ENCODE measurements around the gene PRSS16. TPM values are rescaled to one million over a fixed set of nuclear protein-coding genes. Genes with fewer than 3 reads are reported as not detected.

PRSS16 gene
- total RNA-seq, 1 experiment from 2014 or later, result 16.4 TPM

GRCh38 chr6:27228963-27229477, 18.5 kb upstream of the PRSS16 start:
- BruUV-seq (replicated peaks), result no TSS peak
- no peak for TF ChIP-seq CTCF (IDR thresholded peaks at IDR 0.05; ENCODE audit: insufficient read depth in 1 of 2, low read depth in 1 of 2, low read length in 1 of 2, severe bottlenecking in 1 of 2, unreplicated experiment in 1 of 2)
- Mint-ChIP-seq H3K36me3 (ENCODE audit: insufficient read depth, unreplicated experiment) (peaks cover 10% of the 10 kb centered on the region), H3K27ac (ENCODE audit: unreplicated experiment) (no peak overlapping the region), H3K27me3 (ENCODE audit: insufficient read depth, unreplicated experiment) (no peaks in the 10 kb centered on the region), H3K4me1 (ENCODE audit: low read depth, unreplicated experiment) (no peaks in the 10 kb centered on the region), H3K9me3 (ENCODE audit: unreplicated experiment) (no peaks in the 10 kb centered on the region), H3K4me3 (ENCODE audit: unreplicated experiment) (no peak overlapping the region)
- no peak for DNase-seq
- Histone ChIP-seq H3K36me3 (ENCODE audit: control insufficient read depth, insufficient read depth, low read length) (no peaks in the 10 kb centered on the region), H3K9me3 (no peaks in the 10 kb centered on the region), H3K4me3 (ENCODE audit: low read depth, low read length) (no peak overlapping the region), H3K27me3 (replicated peaks; ENCODE audit: control insufficient read depth, insufficient read depth, low read length) (no peaks in the 10 kb centered on the region), H3K4me1 (no peaks in the 10 kb centered on the region)
- ChIA-PET POLR2A (no interaction called here), CTCF (no interaction called here)
- intact Hi-C loops (cut with micrococcal nuclease; ENCODE audit: unreplicated experiment), result no loop called here

GRCh38 chr6:27230758-27231111, 16.8 kb upstream of the PRSS16 start:
- intact Hi-C loops (cut with micrococcal nuclease; ENCODE audit: unreplicated experiment), result no loop called here

GRCh38 chr6:27234576-27234975, 12.9 kb upstream of the PRSS16 start:
- no peak overlapping the region for H3K4me3 ChIP-seq (ENCODE audit: low read depth, low read length)

More at GRCh38 chr6:27230758-27231111, 16.8 kb upstream of the PRSS16 start:
- Mint-ChIP-seq H3K4me3 (ENCODE audit: unreplicated experiment) (peak overlapping the region; percentile 71), H3K27me3 (ENCODE audit: insufficient read depth, unreplicated experiment) (no peaks in the 10 kb centered on the region), H3K4me1 (ENCODE audit: low read depth, unreplicated experiment) (no peaks in the 10 kb centered on the region), H3K27ac (ENCODE audit: unreplicated experiment) (peak overlapping the region; percentile 55), H3K36me3 (ENCODE audit: insufficient read depth, unreplicated experiment) (peaks cover 17% of the 10 kb centered on the region), H3K9me3 (ENCODE audit: unreplicated experiment) (no peaks in the 10 kb centered on the region)
- no TSS peak for BruUV-seq (replicated peaks)
- Histone ChIP-seq H3K9me3 (no peaks in the 10 kb centered on the region), H3K36me3 (ENCODE audit: control insufficient read depth, insufficient read depth, low read length) (no peaks in the 10 kb centered on the region), H3K4me1 (no peaks in the 10 kb centered on the region), H3K27me3 (replicated peaks; ENCODE audit: control insufficient read depth, insufficient read depth, low read length) (no peaks in the 10 kb centered on the region), H3K4me3 (ENCODE audit: low read depth, low read length) (peak overlapping the region; percentile 10; the same call in 1 of the 2 replicates)
- no peak for DNase-seq
- no peak for TF ChIP-seq CTCF (IDR thresholded peaks at IDR 0.05; ENCODE audit: insufficient read depth in 1 of 2, low read depth in 1 of 2, low read length in 1 of 2, severe bottlenecking in 1 of 2, unreplicated experiment in 1 of 2)
- ChIA-PET POLR2A (no interaction called here), CTCF (no interaction called here)

More at GRCh38 chr6:27234576-27234975, 12.9 kb upstream of the PRSS16 start:
- Mint-ChIP-seq H3K36me3 (ENCODE audit: insufficient read depth, unreplicated experiment) (peaks cover 23% of the 10 kb centered on the region), H3K9me3 (ENCODE audit: unreplicated experiment) (no peaks in the 10 kb centered on the region), H3K27me3 (ENCODE audit: insufficient read depth, unreplicated experiment) (no peaks in the 10 kb centered on the region), H3K4me1 (ENCODE audit: low read depth, unreplicated experiment) (peaks cover 9% of the 10 kb centered on the region), H3K27ac (ENCODE audit: unreplicated experiment) (peak overlapping the region; percentile 32), H3K4me3 (ENCODE audit: unreplicated experiment) (peak overlapping the region; percentile 70)
- H3K36me3 ChIP-seq (ENCODE audit: control insufficient read depth, insufficient read depth, low read length), result no peaks in the 10 kb centered on the region
- ChIA-PET CTCF (no interaction called here), POLR2A (no interaction called here)
- H3K4me1 ChIP-seq, result no peaks in the 10 kb centered on the region
- peaks cover 5% of the 10 kb centered on the region; the same call in 1 of the 2 replicates for H3K9me3 ChIP-seq
- H3K27me3 ChIP-seq (replicated peaks; ENCODE audit: control insufficient read depth, insufficient read depth, low read length), result no peaks in the 10 kb centered on the region
- BruUV-seq (replicated peaks), result no TSS peak
- TF ChIP-seq CTCF (IDR thresholded peaks at IDR 0.05; ENCODE audit: insufficient read depth in 1 of 2, low read depth in 1 of 2, low read length in 1 of 2, severe bottlenecking in 1 of 2, unreplicated experiment in 1 of 2), result no peak
- DNase-seq, result no peak
- intact Hi-C loops (cut with micrococcal nuclease; ENCODE audit: unreplicated experiment), result no loop called here

Measured in Caco-2 (cell line).